SK-N-SH (cell line): ENCODE results near the gene TAB3. TPM values are rescaled to one million over a fixed set of nuclear protein-coding genes. Genes with fewer than 3 reads are reported as not detected.
"Not testable (repeated sequence)": the region's sequence is repeated elsewhere in the genome, so short reads cannot be mapped to it uniquely, and the experiment has no call there.

ENCODE experiments used
- CTCF ChIA-PET: fragments of 300-600, 350-600 bp; formaldehyde crosslinking; extraction: SDS; loops from one replicate; lab custom pipeline; 2021; lab: Yijun Ruan, JAX
- POLR2A ChIA-PET: fragments of 350-600 bp; sonication (Branson Sonifier 250); formaldehyde crosslinking; extraction: SDS; loops from one replicate; lab custom pipeline; 2020; ENCODE audit warnings: antibody characterized with exemption, inconsistent platforms; lab: Yijun Ruan, JAX
- DNase-seq: peaks from one replicate; pipeline ENCODE4 v3.0.0; 2012
- H2AFZ ChIP-seq: fragments of 200-600 bp; sonication (generic); 2 replicates; pipeline ENCODE4 v1.8.1; 2016; ENCODE audit warnings: antibody characterized with exemption, mild to moderate bottlenecking, low read depth
- H3F3A ChIP-seq: fragments of 200-600 bp; sonication (generic); replicated peaks from 2 replicates; pipeline ENCODE3; 2016; ENCODE audit warnings: antibody characterized with exemption, mild to moderate bottlenecking; ENCODE audit not compliant: insufficient read depth
- H3K27ac ChIP-seq, 2 experiments: fragments of 200-500 bp in 1 of 2; fragments of 200-600 bp in 1 of 2; sonication (Bioruptor generic) in 1 of 2; sonication (generic), shearing (Covaris generic) in 1 of 2; 2 replicates each; pipeline versions ENCODE4 v1.5.1 to v1.6.1; 2014 to 2016; ENCODE audit warnings: low read depth in 2 of 2, inconsistent platforms in 1 of 2, low read length in 1 of 2, mild to moderate bottlenecking in 1 of 2, mixed read lengths in 1 of 2
- H3K27me3 ChIP-seq: fragments of 200-600 bp; sonication (generic), shearing (Covaris generic); 2 replicates; pipeline ENCODE4 v1.6.1; 2016; ENCODE audit warnings: mixed run types; ENCODE audit not compliant: insufficient read depth
- H3K36me3 ChIP-seq, 2 experiments: fragments of 200-500 bp in 1 of 2; fragments of 200-600 bp in 1 of 2; sonication (Bioruptor generic) in 1 of 2; sonication (generic) in 1 of 2; replicated peaks in 1 of 2; 2 replicates each; pipeline versions ENCODE3 to v1.5.1; 2014 to 2016; ENCODE audit warnings: low read length in 1 of 2, mild to moderate bottlenecking in 1 of 2; ENCODE audit not compliant: insufficient read depth in 2 of 2, control insufficient read depth in 1 of 2
- H3K4me1 ChIP-seq, 2 experiments: fragments of 200-500 bp in 1 of 2; fragments of 200-600 bp in 1 of 2; sonication (Bioruptor generic) in 1 of 2; sonication (generic), shearing (Covaris generic) in 1 of 2; 2 replicates each; pipeline versions ENCODE4 v1.5.1 to v1.6.1; 2014 to 2016; ENCODE audit warnings: low read depth in 1 of 2, low read length in 1 of 2, mixed run types in 1 of 2; ENCODE audit not compliant: insufficient read depth in 2 of 2, control insufficient read depth in 1 of 2
- H3K4me2 ChIP-seq: fragments of 200-600 bp; sonication (generic), shearing (Covaris generic); 2 replicates; pipeline ENCODE4 v1.6.1; 2017; ENCODE audit warnings: mixed run types
- H3K4me3 ChIP-seq, 2 experiments: fragments of 200-500 bp in 1 of 2; fragments of 200-600 bp in 1 of 2; sonication (Bioruptor generic) in 1 of 2; sonication (generic), shearing (Covaris generic) in 1 of 2; 2 replicates each; pipeline versions ENCODE4 v1.5.1 to v1.8.1; 2014 to 2016; ENCODE audit warnings: low read depth in 2 of 2, inconsistent platforms in 1 of 2, low read length in 1 of 2, mild to moderate bottlenecking in 1 of 2, mixed read lengths in 1 of 2, moderate library complexity in 1 of 2
- H3K79me2 ChIP-seq: fragments of 200-600 bp; sonication (generic); 2 replicates; pipeline ENCODE4 v1.8.1; 2017; ENCODE audit warnings: mild to moderate bottlenecking; ENCODE audit not compliant: insufficient read depth
- H3K9ac ChIP-seq: fragments of 200-600 bp; sonication (generic); 2 replicates; pipeline ENCODE4 v1.6.1; 2017; ENCODE audit warnings: mixed run types
- H3K9me2 ChIP-seq: fragments of 200-600 bp; sonication (generic); 2 replicates; pipeline ENCODE4 v1.6.1; 2017; ENCODE audit warnings: mixed run types
- H3K9me3 ChIP-seq: fragments of 200-600 bp; sonication (generic); 2 replicates; pipeline ENCODE4 v1.6.1; 2017; ENCODE audit warnings: mixed run types, mild to moderate bottlenecking, moderate library complexity
- H4K20me1 ChIP-seq: fragments of 200-600 bp; sonication (generic); 2 replicates; pipeline ENCODE4 v1.6.1; 2017; ENCODE audit warnings: mild to moderate bottlenecking, mixed run types; ENCODE audit not compliant: insufficient read depth
- ELF1 ChIP-seq: IDR thresholded peaks from 2 replicates; pipeline ENCODE4 v1.4.0; 2012
- EP300 ChIP-seq, 2 experiments: IDR thresholded peaks; 2 replicates each; pipeline versions ENCODE4 v1.4.0 to v1.6.1; 2012; ENCODE audit warnings: borderline replicate concordance in 1 of 2, low read depth in 1 of 2, low read length in 1 of 2
- EZH2phosphoT487 ChIP-seq: fragments of 200-600 bp; sonication (generic); IDR thresholded peaks from 2 replicates; pipeline ENCODE4 v1.6.1; 2017; ENCODE audit warnings: low read depth, mixed run types, mild to moderate bottlenecking, antibody characterized with exemption, moderate library complexity, borderline replicate concordance
- FOSL2 ChIP-seq: IDR thresholded peaks from 2 replicates; pipeline ENCODE4 v1.4.0; 2012; ENCODE audit warnings: low read depth, mild to moderate bottlenecking, moderate library complexity, borderline replicate concordance
- FOXJ3 ChIP-seq: sonication (generic); formaldehyde crosslinking; IDR thresholded peaks from 2 replicates; pipeline ENCODE4 v1.5.1; 2020; ENCODE audit warnings: mild to moderate bottlenecking, missing genetic modification reagents
- GATA2 ChIP-seq: sonication (generic); formaldehyde crosslinking; IDR thresholded peaks from 2 replicates; pipeline ENCODE4 v1.5.0; 2020; ENCODE audit warnings: mild to moderate bottlenecking, missing genetic modification reagents
- JUND ChIP-seq: IDR thresholded peaks from 2 replicates; pipeline ENCODE4 v1.4.0; 2012
- MEF2A ChIP-seq: IDR thresholded peaks from 2 replicates; pipeline ENCODE4 v1.4.0; 2012; ENCODE audit warnings: low read depth, borderline replicate concordance
- NFIC ChIP-seq: IDR thresholded peaks from 2 replicates; pipeline ENCODE4 v1.4.0; 2012; ENCODE audit warnings: borderline replicate concordance
- NRF1 ChIP-seq: IDR thresholded peaks from 2 replicates; pipeline ENCODE4 v1.6.1; 2012; ENCODE audit warnings: low read depth, mild to moderate bottlenecking, low read length
- POLR2AphosphoS5 ChIP-seq: IDR thresholded peaks from 2 replicates; pipeline ENCODE4 v1.6.1; 2012; ENCODE audit warnings: low read depth, low read length
- RAD21 ChIP-seq: IDR thresholded peaks from 2 replicates; pipeline ENCODE4 v1.6.1; 2012; ENCODE audit warnings: mild to moderate bottlenecking, low read length
- RFX5 ChIP-seq: IDR thresholded peaks from 2 replicates; pipeline ENCODE4 v1.6.1; 2012; ENCODE audit warnings: mild to moderate bottlenecking, improper control_type of control experiment, low read length
- RXRA ChIP-seq: IDR thresholded peaks from 2 replicates; pipeline ENCODE4 v1.4.0; 2012; ENCODE audit warnings: low read depth, mild to moderate bottlenecking, borderline replicate concordance
- SIN3A ChIP-seq: IDR thresholded peaks from 2 replicates; pipeline ENCODE4 v1.6.1; 2012; ENCODE audit warnings: low read depth, mild to moderate bottlenecking, low read length, moderate library complexity, borderline replicate concordance
- YY1 ChIP-seq: IDR thresholded peaks from 2 replicates; pipeline ENCODE4 v1.4.0; 2012; ENCODE audit warnings: low read depth, mild to moderate bottlenecking
- ZBTB33 ChIP-seq: IDR thresholded peaks from 2 replicates; pipeline ENCODE4 v1.4.0; 2012; ENCODE audit warnings: low read depth, borderline replicate concordance
- WGBS: methylation state at CpG from one replicate; pipeline ENCODE4 v1.1.6; 2017; ENCODE audit warnings: low lambda C conversion rate; 5-methylcytosine and 5-hydroxymethylcytosine counted together
- polyA plus RNA-seq, 3 experiments: library from polyadenylated mRNA; depleted of rRNA; stranded (reverse); fragments of >200 nt; gene quantifications; 2 replicates each; pipeline ENCODE4 v1.2.3, GENCODE V29; 2012
- TF ChIP-seq, protein P1 (sequence below): IDR thresholded peaks from 2 replicates; pipeline ENCODE4 v1.4.0; 2012; ENCODE audit warnings: low read depth, borderline replicate concordance
- TF ChIP-seq, protein P2 (sequence below): fragments of 150-350 bp; IDR thresholded peaks from 2 replicates; pipeline ENCODE4 v1.6.1; 2017; ENCODE audit warnings: antibody characterized with exemption, low read length, low read depth, borderline replicate concordance
- TF ChIP-seq, protein P3 (sequence below): fragments of 200-600 bp; sonication (generic); IDR thresholded peaks from 2 replicates; pipeline ENCODE4 v1.6.1; 2017; ENCODE audit warnings: antibody characterized with exemption, mild to moderate bottlenecking, moderate library complexity

Gene TAB3
- polyA plus RNA-seq, 1 of the 3 experiments (the other 2 are of a cell fraction) = 9.2 TPM

DNA sequence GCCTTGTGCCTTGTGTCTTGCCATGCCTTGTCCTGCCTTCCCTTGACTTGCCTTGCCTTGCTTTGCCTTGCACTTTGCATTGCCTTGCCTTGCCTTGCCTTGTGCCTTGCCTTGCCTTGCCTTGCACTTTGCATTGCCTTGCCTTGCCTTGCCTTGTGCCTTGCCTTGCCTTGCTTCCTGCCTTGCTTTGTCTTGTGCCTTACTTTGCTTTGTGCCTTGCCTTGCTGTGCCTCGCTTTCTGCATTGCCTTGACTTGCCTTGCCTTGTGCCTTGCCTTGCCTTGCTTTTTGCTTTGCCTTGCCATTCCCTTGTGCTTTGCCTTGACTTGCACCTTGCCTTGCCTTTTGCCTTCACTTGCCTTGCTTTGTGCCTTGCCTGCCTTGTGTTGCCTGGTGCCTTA, 91.8 kb downstream of the TAB3 start:
- DNase-seq, POLR2A ChIA-PET, H2AFZ ChIP-seq, H3K4me2 ChIP-seq, H3K4me3 ChIP-seq, H3K79me2 ChIP-seq, CTCF ChIA-PET, H3K9me2 ChIP-seq, H3K36me3 ChIP-seq, H3K9me3 ChIP-seq, H3K4me1 ChIP-seq, H3K27me3 ChIP-seq, H4K20me1 ChIP-seq, H3K27ac ChIP-seq, H3K9ac ChIP-seq, H3F3A ChIP-seq: not testable (repeated sequence)
- 0% methylated on average over 1 of the region's 1 CpG for WGBS

DNA sequence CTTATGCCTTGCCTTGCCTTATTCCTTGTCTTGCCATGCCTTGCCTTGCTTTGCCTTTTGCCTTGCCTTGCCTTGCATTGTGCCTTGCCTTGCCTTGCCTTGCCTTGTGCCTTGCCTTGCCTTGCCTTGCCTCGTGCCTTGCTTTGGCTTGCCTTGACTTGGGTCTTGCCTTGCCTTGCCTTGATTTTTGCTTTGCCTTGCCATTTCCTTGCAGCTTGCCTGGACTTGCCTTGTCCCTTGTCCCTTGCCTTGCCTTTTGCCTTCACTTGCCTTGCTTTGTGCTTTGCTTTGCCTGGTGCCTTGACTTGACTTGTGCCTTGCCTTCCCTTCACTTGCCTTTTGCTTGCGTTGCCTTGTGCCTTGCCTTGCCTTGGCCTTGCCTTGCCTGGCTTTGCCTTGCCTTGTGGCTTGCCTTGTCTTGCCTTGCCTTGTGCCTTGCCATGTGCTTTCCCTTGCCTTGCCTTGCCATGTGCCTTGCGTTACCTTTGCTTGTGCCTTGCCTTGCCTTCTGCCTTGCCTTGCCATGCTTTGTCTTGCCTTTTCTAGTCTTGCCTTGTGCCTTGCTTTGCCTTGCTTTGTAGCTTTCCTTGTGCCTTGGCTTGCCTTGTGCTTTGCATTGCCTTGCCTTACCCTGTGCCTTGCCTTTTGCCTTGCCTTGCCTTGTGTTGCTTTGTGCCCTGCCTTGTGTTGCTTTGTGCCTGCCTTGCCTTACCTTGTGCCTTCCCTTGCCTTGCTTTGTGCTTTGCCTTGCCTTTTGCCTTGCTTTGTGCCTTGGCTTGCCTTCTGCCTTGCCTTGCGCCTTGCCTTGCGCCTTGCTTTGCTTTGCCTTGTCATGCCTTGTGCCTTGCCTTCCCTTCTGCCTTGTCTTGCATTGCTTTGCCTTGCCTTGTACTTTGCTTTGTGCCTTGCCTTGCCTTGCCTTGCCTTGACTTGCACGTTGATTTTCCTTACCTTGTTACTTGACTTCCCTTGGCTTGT, 92.8 kb downstream of the TAB3 start:
- Histone ChIP-seq H3K4me2 (no peak overlapping the region), H3K4me3 (no peak overlapping the region), H3K9me3 (no peaks in the 10 kb centered on the region), H3K27ac (no peak overlapping the region), H3K9ac (no peak overlapping the region), H3K27me3 (no peaks in the 10 kb centered on the region), H3K9me2 (no peaks in the 10 kb centered on the region), H3K4me1 (no peaks in the 10 kb centered on the region), H4K20me1 (no peaks in the 10 kb centered on the region), H3K79me2 (no peaks in the 10 kb centered on the region), H2AFZ (no peak overlapping the region), H3F3A (no peaks in the 10 kb centered on the region), H3K36me3 (no peaks in the 10 kb centered on the region)
- no peak for DNase-seq
- WGBS = 13% methylated on average over 6 of the region's 6 CpGs
- CTCF ChIA-PET = no interaction called here
- POLR2A ChIA-PET = no interaction called here
- TF ChIP-seq POLR2AphosphoS5 (no peak), NFIC (no peak), YY1 (no peak), RXRA (no peak), MEF2A (no peak), EZH2phosphoT487 (no peak), FOXJ3 (no peak), GATA2 (no peak), ZBTB33 (no peak), NRF1 (no peak), ELF1 (no peak), RFX5 (no peak), JUND (no peak), RAD21 (no peak), SIN3A (no peak), EP300 (IDR thresholded peaks at IDR 0.05; ENCODE audit: borderline replicate concordance in 1 of 2, low read depth in 1 of 2, low read length in 1 of 2) (no peak), FOSL2 (no peak)
- TF ChIP-seq, protein P1, sequence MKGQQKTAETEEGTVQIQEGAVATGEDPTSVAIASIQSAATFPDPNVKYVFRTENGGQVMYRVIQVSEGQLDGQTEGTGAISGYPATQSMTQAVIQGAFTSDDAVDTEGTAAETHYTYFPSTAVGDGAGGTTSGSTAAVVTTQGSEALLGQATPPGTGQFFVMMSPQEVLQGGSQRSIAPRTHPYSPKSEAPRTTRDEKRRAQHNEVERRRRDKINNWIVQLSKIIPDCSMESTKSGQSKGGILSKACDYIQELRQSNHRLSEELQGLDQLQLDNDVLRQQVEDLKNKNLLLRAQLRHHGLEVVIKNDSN = no peak
- TF ChIP-seq, protein P2, sequence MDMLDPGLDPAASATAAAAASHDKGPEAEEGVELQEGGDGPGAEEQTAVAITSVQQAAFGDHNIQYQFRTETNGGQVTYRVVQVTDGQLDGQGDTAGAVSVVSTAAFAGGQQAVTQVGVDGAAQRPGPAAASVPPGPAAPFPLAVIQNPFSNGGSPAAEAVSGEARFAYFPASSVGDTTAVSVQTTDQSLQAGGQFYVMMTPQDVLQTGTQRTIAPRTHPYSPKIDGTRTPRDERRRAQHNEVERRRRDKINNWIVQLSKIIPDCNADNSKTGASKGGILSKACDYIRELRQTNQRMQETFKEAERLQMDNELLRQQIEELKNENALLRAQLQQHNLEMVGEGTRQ = no peak
- TF ChIP-seq, protein P3, sequence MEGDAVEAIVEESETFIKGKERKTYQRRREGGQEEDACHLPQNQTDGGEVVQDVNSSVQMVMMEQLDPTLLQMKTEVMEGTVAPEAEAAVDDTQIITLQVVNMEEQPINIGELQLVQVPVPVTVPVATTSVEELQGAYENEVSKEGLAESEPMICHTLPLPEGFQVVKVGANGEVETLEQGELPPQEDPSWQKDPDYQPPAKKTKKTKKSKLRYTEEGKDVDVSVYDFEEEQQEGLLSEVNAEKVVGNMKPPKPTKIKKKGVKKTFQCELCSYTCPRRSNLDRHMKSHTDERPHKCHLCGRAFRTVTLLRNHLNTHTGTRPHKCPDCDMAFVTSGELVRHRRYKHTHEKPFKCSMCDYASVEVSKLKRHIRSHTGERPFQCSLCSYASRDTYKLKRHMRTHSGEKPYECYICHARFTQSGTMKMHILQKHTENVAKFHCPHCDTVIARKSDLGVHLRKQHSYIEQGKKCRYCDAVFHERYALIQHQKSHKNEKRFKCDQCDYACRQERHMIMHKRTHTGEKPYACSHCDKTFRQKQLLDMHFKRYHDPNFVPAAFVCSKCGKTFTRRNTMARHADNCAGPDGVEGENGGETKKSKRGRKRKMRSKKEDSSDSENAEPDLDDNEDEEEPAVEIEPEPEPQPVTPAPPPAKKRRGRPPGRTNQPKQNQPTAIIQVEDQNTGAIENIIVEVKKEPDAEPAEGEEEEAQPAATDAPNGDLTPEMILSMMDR = no peak
- TF ChIP-seq, all 33 proteins: peak for 0
